BJ (cell line): ENCODE data around the gene HOXB3. TPM values are rescaled to one million over a fixed set of nuclear protein-coding genes. Genes with fewer than 3 reads are reported as not detected.

ENCODE experiments used
- CTCF ChIA-PET: fragments of 350-600 bp; formaldehyde crosslinking; extraction: SDS; loops from one replicate; lab custom pipeline; 2021; ENCODE audit warnings: antibody characterized with exemption, inconsistent platforms; lab: Yijun Ruan, JAX
- POLR2A ChIA-PET: fragments of 300-600 bp; sonication (Branson Sonifier 250); formaldehyde crosslinking; extraction: SDS; loops from one replicate; lab custom pipeline; 2021; ENCODE audit warnings: antibody characterized with exemption; lab: Charles Lee
- DNase-seq: peaks from one replicate; pipeline ENCODE4 v3.0.0-alpha.2; 2011; ENCODE audit warnings: low read depth
- H3K27me3 ChIP-seq: 2 replicates; pipeline ENCODE4 v1.6.0; 2011; ENCODE audit warnings: low read length; ENCODE audit not compliant: control insufficient read depth, insufficient read depth
- H3K36me3 ChIP-seq: 2 replicates; pipeline ENCODE4 v1.5.1; 2011; ENCODE audit warnings: low read length; ENCODE audit not compliant: control insufficient read depth, insufficient read depth
- H3K4me3 ChIP-seq: 2 replicates; pipeline ENCODE4 v1.5.1; 2011; ENCODE audit warnings: low read depth, mild to moderate bottlenecking, control low read depth, low read length
- polyA plus RNA-seq: library from polyadenylated mRNA; depleted of rRNA; stranded (reverse); fragments of >200 nt; gene quantifications from 2 replicates; pipeline ENCODE4 v1.2.3, GENCODE V29; 2011
- TF ChIP-seq, protein P1 (sequence below): IDR thresholded peaks from 2 replicates; pipeline ENCODE4 v1.5.1; 2011; ENCODE audit warnings: low read depth, mild to moderate bottlenecking, control low read depth, inconsistent platforms, low read length, moderate library complexity; ENCODE audit not compliant: insufficient read depth

The HOXB3 gene
- polyA plus RNA-seq, 1 experiment, result not detected

DNA sequence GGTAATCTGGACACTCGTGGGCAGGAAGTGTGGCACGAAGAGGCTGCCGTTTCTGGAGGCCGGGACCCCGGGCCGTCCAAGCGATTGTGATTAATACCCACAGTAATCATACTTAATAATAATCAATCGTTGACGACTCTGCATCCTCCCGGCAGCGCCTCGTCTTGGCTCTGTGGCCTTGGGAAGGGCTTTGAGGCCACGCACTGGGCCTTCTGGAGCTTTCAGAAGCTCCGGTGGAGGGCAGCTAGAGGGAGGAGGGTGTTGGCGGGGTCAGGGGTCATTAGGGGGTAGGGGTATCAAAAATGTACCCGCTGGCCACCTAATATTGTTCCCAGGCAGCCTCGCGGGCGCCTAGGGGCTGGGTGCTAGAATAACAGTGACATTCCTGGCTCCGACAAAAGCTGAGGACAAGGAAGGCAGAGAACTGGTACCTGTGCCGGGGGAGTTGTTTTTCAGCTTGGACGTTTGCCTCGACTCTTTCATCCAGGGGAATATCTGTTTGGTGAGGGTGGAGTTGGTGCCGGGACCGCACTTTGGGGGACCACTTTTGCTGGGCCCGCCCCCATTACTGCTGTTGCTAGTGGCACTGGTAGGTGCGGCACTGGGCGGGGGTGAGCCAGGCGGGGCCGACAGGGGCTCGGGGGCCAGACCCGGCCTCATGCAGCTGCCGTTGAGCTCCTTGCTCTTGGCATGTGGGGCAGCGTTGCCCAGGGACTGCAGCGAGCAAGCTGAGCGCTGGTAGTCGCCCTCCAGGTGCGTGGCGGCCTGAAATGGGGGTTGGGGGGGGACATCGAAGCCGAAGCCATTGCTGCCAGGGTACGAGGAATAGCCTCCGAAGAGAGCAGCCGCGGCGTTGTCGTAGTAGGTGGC is 38.2 kb downstream of the HOXB3 start:
- DNase-seq, result no peak
- Histone ChIP-seq H3K4me3 (no peak overlapping the region), H3K27me3 (peaks cover 24% of the 10 kb centered on the region), H3K36me3 (no peaks in the 10 kb centered on the region)
- ChIA-PET CTCF (no interaction called here), POLR2A (no interaction called here)
- TF ChIP-seq, protein P1, sequence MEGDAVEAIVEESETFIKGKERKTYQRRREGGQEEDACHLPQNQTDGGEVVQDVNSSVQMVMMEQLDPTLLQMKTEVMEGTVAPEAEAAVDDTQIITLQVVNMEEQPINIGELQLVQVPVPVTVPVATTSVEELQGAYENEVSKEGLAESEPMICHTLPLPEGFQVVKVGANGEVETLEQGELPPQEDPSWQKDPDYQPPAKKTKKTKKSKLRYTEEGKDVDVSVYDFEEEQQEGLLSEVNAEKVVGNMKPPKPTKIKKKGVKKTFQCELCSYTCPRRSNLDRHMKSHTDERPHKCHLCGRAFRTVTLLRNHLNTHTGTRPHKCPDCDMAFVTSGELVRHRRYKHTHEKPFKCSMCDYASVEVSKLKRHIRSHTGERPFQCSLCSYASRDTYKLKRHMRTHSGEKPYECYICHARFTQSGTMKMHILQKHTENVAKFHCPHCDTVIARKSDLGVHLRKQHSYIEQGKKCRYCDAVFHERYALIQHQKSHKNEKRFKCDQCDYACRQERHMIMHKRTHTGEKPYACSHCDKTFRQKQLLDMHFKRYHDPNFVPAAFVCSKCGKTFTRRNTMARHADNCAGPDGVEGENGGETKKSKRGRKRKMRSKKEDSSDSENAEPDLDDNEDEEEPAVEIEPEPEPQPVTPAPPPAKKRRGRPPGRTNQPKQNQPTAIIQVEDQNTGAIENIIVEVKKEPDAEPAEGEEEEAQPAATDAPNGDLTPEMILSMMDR, result no peak

DNA sequence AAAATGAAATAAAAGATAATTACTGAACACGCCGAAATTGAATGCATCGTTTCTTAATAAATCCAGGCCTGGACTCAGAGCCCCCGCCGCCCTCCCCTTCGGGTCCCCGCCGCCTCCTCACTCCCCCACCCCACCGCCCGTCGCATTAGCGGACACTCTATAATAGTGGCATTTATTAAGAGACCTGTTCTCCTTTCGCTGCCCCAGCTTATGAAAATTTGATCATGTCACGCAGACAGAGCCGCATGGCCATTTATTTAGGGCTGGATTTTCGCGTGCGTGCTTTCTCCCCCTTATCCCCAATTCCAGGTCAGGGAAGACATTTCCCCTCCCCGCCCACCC is 38.9 kb downstream of the HOXB3 start:
- no peak overlapping the region for H3K4me3 ChIP-seq
- POLR2A ChIA-PET, result no interaction called here
- DNase-seq, result no peak
- peaks cover 23% of the 10 kb centered on the region for H3K27me3 ChIP-seq
- TF ChIP-seq, protein P1, result no peak
- H3K36me3 ChIP-seq, result no peaks in the 10 kb centered on the region
- CTCF ChIA-PET, result no interaction called here

DNA sequence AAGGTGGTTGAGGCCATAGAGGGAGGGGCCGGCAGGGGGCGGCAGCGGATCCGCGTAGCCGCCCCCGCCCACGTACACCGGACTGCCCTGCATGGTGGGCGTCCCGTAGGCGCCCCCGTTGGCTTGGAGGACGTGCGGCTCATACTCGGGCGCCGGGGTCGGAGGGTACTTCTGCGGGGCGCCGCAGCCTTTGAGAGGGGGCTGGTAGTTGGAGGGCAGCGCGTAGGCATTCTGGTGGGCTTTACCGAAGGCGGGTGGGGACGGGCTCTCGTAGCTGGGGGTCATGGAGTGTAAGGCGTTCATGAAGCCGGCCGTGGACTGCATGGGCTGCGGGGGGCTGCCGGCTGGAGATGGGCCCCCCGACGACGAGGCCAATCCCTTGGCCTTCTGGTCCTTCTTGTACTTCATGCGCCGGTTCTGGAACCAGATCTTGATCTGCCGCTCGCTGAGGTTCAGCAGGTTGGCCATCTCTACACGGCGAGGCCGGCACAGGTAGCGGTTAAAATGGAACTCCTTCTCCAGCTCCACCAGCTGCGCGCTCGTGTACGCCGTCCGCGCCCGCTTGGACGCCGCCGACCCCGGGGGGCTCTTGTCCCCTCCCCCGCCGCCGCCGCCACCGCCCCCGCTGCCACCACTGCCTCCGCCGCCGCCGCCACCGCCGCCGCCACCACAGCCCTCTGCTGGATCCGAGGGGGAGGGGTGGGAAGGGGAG is 39.4 kb downstream of the HOXB3 start:
- Histone ChIP-seq H3K4me3 (no peak overlapping the region), H3K36me3 (no peaks in the 10 kb centered on the region), H3K27me3 (peaks cover 19% of the 10 kb centered on the region)
- POLR2A ChIA-PET, result no interaction called here
- DNase-seq, result no peak
- CTCF ChIA-PET, result no interaction called here
- TF ChIP-seq, protein P1, result no peak

DNA sequence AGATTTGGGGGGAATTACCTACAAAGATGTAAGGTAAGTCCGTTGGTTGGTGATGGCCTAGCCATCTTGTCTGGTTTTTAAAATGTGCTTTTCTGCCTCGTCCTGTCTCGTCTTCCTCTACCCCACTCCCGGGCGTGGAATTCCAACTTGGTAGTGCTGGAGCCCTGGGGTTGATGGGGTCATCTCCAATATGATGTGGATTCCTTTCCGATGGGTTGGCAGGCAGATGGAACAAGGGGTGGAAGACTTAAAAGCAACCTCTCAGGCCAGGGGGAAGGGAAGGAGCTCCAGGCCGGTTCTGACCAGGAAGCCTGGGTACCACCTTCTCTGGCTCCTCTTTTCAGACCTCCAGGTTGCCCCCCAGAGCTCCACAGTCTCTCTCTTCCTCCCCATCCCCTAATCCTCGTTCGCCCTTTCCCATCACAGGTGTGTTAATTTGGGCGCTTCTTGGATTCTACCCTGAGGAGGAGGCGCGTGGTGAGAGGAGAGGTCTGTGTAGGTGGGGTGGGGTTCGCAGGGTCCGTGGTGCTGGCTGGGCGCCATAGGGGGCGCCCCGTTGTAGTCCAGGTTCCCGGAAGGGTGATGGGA is 40.0 kb downstream of the HOXB3 start:
- Histone ChIP-seq H3K27me3 (peaks cover 20% of the 10 kb centered on the region), H3K4me3 (no peak overlapping the region), H3K36me3 (no peaks in the 10 kb centered on the region)
- no peak for DNase-seq
- ChIA-PET POLR2A (no interaction called here), CTCF (no interaction called here)
- TF ChIP-seq, protein P1, result no peak

- TF ChIP-seq, protein P1, result no peak
- Histone ChIP-seq H3K4me3 (no peak overlapping the region), H3K36me3 (no peaks in the 10 kb centered on the region), H3K27me3 (peaks cover 14% of the 10 kb centered on the region)
- CTCF ChIA-PET, result interaction anchor here (1.0 kb wide), 1 partner anchor 10 kb away, joined by 4 read pairs; no protein-coding TSS in a partner anchor
- POLR2A ChIA-PET, result no interaction called here
- DNase-seq, result no peak
Observed at GRCh38 chr17:48549281-48549630, 40.8 kb downstream of the HOXB3 start.
